GM18507 (cell line): ENCODE results near the gene FOXK2.
"Not testable (repeated sequence)": the region's sequence is repeated elsewhere in the genome, so short reads cannot be mapped to it uniquely, and the experiment has no call there.

Experiments used
- DNase-seq: peaks from one replicate; pipeline ENCODE4 v3.0.0; 2011; ENCODE audit warnings: low read depth; ENCODE audit not compliant: insufficient read length; ENCODE audit errors: extremely low spot score
- FAIRE-seq: peaks from 2 replicates; lab custom pipeline; 2011; peaks lifted over from hg19 to GRCh38; lab: Jason Lieb, UNC

The FOXK2 gene

GRCh38 chr17:82494236-82495055 is 25.1 kb upstream of the FOXK2 start:
- FAIRE-seq = peak; percentile 88
- peak; percentile 81 for DNase-seq

GRCh38 chr17:82495844-82496528 is 23.5 kb upstream of the FOXK2 start:
- no peak for DNase-seq

GRCh38 chr17:82496529-82497434 is 22.8 kb upstream of the FOXK2 start:
- peak; percentile 81 for DNase-seq
- FAIRE-seq = peak; percentile 85

More at GRCh38 chr17:82495844-82496528, 23.5 kb upstream of the FOXK2 start:
- FAIRE-seq = no peak

DNA sequence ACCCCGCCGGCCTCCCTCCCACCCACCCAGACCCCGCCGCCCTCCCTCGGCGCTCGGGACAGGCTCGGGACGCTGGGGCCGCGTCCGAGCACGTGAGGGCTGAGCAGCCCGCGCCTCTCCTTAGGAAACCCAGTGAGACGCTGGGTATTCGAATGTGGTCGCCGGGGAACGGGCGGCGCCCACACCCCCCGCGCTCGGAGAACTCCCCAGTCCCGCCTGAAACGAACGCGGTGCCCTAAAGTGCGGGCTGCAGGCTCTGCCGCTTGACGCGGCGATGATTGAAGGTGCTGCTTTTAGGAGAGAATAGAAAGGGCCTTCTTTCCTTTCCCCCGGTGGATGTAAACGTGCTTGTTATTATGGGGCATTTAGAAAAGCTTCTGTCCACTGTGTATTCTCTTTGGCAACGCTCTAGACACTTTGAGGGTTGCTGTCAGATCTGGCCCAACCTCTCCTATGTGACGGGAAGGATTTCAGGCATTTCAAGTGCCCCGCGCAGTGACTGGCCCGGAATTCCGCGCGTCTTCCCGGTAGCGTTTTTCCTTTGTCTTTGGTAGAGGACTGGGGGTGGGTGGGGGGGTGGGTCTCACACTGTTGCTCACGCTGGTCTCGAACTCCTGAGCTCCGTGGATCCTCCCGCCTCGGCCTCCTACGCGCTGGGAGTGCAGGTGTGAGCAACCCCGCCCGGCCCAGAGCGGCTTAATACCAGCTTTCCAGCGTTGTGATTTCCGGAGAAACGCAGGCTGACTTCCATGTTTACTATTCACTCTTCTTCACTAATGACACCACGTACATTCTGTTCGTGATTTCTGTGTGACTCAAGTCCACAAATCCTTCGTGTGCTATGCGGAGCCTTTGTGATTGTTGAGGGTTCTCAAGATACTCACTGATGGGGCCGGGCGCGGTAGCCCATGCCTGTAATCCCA is 21.8 kb upstream of the FOXK2 start:
- DNase-seq (no peak), FAIRE-seq (no peak)

GRCh38 chr17:82502207-82502606 is 17.3 kb upstream of the FOXK2 start:
- peak; percentile 33 for FAIRE-seq
- no peak for DNase-seq

- DNase-seq = no peak
- FAIRE-seq = no peak
Observed at GRCh38 chr17:82503094-82503727, 16.3 kb upstream of the FOXK2 start.

- DNase-seq = no peak
- no peak for FAIRE-seq
Observed at GRCh38 chr17:82503728-82504308, 15.7 kb upstream of the FOXK2 start.

- no peak for FAIRE-seq
Observed at GRCh38 chr17:82505296-82505695, 14.2 kb upstream of the FOXK2 start.

GRCh38 chr17:82506402-82506801 is 13.1 kb upstream of the FOXK2 start:
- peak; percentile 98 for FAIRE-seq
- DNase-seq = not testable (repeated sequence)

More at GRCh38 chr17:82505296-82505695, 14.2 kb upstream of the FOXK2 start:
- no peak for DNase-seq

DNA sequence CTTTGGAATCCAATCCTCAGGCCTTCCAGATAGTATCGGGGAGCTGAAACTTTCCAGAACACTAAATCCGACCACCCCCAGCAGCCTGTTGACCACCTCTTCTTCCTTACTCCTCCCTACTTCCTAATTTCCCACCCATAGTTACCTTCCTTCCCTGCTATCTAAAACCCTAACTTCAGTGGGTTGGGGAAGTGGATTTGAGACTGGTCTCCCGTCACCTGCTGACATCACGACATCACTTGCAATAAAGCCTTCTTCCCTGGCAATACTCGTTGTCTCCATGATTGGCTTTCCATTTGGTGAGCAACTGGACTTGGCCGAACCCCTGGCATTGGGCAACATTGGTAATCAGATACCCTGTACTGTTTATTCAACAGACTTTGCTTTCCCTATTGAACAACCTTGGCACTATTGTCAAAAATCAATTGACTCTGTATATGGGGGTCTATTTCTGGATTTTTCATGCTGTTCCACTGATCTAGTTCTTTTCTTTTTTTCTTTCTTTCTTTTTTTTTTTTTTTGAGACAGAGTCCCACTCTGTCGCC is 11.8 kb upstream of the FOXK2 start:
- no peak for FAIRE-seq
- no peak for DNase-seq

GRCh38 chr17:82511642-82512041 is 7.9 kb upstream of the FOXK2 start:
- not testable (repeated sequence) for DNase-seq, FAIRE-seq

- not testable (repeated sequence) for DNase-seq, FAIRE-seq
Observed at GRCh38 chr17:82513864-82514263, 5.7 kb upstream of the FOXK2 start.

- FAIRE-seq (no peak), DNase-seq (no peak)
Observed at GRCh38 chr17:82517230-82517865, 2.2 kb upstream of the FOXK2 start.

DNA sequence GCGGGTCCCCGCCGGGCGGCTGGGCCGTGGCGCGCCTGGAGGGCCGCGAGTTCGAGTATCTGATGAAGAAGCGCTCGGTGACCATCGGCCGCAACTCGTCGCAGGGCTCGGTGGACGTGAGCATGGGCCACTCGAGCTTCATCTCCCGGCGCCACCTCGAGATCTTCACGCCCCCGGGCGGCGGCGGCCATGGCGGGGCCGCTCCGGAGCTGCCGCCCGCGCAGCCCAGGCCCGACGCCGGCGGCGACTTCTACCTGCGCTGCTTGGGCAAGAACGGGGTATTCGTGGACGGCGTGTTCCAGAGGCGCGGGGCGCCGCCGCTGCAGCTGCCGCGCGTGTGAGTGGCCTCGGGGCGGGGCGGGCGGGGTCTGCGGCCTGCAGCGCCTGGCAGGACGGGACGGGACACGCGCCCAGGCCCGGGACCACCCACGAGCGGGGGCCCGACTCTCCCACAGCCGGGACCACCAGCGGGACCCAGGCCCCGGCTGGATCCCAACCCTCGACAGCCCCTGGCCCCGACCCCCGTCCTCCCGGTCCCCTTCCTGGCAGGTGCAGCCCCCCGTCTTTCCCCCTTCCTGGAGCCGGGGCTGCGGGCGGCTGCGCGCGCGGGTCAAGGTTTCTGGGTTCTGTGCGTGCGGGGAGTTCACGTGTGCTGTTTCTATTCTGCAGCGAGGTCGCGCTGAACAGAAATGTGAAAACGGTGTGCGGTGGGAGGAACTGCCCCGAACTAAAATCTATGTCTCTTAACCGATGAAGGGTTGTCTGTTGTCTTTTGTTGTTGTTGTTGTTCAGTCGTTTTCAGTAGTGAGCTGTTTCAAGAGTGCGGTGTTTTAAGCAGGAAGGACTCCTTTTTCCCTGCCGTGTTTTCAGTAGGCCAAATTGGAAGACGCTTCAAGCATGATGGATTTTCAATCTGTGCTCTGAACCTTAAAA is 705 bp downstream of the FOXK2 start:
- peak; percentile 38 for FAIRE-seq
- no peak for DNase-seq

- FAIRE-seq = no peak
- no peak for DNase-seq
Observed at GRCh38 chr17:82524540-82524939, 5.0 kb downstream of the FOXK2 start.

GRCh38 chr17:82525712-82526111 is 6.2 kb downstream of the FOXK2 start:
- FAIRE-seq (no peak), DNase-seq (no peak)
